COLO829 (cell line): Measurements from ENCODE around the gene CBX5.
A peak's percentile ranks its signal among the peaks of the same experiment; 100 is the strongest.

Experiments used
- DNase-seq: peaks from one replicate; pipeline ENCODE4 v3.0.0; 2012; ENCODE audit warnings: low spot score

CBX5 gene

DNA sequence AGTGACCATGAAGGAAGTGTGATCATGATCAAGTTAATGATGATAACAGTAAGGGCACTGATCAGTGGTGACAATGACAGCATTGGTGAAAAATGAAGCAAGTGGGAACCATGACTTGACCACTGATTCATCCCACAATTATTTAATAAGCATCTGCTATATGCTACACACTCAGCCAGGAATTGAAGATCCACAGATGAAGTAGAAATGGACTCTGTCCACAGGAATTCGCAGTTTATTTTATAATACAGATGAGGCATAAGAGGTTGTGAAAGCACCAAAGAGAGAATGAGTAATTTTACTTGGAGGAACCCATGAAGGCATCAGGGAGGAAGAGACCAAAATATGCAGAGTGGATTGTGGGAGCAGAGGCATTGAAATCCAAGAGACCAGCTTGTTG is 57.3 kb downstream of the CBX5 start:
- DNase-seq: peak; percentile 26

DNA sequence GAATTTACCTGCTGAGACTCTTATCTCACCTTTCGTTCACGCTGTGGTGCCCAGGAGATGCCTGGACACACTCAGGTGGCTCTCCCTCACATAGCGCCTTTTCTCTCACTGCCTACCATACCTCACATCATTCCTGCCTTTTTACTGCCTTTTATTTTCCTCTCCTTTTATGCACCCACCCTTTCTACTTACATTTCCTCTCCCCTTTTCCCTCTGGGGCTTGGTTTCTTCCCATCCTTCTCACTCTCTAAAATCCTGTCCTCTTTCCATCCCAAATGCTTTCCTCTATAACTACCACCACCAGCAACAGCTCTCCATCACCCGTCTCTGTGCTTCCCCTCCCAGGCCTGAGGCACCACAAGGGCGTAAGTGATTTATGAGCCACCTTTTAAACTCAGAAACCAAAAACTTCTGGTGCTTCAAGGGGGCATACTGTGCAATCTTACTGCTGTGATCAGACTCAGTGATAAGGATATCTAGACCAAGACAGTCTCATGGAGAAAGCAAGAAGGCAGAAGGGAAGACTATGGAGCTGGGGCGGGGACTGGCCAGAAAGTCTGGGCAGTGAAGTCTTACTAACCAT is 58.4 kb downstream of the CBX5 start:
- DNase-seq: no peak

DNA sequence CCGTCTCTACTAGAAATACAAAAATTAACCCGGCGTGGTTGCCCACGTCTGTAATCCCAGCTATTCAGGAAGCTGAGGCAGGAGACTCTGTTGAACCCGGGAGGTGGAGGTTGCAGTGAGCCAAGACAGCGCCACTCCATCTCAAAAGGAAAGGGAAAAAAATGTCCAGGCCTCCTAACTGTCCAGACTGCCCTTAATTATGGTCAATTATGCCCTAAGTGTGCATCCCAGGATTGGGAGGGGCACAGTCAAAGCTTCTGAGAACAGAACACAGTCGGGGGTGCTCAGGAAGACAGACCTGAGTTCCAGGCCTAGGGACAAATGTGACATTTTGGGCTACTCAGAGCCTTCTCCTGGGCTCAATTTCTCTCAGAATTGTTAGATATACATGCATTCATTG is 59.4 kb downstream of the CBX5 start:
- DNase-seq: no peak

DNA sequence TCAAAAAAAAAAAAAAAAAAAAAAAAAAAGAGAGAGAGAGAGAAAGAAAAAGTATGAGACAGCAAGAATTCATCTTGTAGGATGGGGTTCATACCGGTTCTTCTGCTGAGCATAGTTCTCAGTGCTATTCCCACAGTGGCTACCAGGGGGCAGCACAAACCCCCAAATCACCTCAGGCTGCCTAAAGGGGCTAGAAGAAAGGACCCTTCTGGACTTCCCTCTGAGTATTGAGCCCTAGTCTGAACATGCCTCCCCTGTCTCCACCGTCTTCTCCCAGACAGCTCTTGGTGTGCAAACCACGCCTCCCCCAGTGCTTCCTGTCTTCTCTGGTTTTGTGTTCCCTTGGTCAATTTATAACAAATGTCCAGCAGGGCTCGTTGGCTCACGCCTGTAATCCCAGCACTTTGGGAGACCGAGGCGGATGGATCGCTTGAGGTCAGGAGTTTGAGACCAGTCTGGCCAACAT is 59.8 kb downstream of the CBX5 start:
- DNase-seq: peak; percentile 52

DNA sequence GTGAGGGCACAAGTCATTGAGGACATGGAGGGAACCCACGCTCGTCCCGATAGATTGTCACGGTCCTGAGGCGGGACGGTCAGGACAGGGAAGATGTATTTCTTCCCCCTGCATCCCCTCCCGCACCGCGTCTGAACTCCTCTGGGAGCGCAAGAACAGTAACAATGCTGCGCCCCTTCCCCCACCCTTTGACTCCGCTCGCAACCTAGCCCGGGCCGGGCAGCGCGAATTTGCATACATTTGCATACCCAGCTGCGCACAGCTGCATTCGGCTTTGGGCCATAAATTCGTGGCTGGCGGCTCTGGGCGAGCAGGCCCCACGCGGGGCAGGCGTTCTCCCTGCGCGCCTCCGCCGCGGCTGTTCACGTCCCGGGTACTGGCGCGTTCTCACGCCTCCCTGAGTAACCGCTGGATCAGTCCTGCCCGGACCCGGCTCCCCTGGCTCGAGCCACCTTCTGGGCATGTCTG is 62.1 kb downstream of the CBX5 start:
- no peak for DNase-seq

DNA sequence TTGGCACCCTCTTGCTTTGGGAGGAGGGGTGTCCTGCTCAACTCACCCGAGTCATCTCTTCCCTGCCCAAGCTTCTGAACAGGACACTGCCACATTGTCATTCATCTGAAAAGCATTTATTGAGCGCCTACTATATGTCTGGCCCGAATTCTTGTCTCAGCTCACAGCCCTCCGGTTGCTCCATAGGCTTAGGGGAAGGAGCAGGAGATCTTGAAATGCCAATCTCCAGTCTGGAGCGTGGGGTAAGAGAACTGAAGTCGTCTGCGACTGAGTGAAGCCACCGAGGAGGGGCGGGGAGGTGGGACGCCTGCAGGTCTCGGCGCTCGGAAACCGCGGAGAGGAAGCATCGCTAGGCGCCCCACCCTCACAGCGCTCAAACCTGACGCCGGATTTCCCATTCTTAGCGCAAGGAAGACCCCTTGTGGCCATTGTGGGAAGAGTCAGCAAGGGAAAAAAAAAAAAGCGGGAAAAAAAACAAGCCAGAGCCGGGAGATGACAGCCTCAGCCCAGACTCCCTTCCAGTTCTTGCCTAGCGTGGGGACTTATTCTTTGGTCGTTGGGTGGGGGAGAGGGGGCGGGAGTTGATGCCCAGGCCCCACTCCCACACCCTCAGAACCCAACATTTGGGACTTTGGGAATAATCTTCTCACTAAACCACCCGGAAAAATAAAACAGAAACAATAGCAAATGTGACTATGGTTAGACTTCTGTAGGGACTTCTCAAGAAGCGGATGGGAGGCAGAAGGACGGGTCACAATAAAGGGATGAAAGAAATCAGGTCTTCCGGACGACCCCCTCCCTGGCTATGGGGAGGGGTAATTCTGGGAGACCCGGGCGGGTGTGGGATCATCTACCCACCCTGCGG is 62.9 kb downstream of the CBX5 start:
- DNase-seq: peak; percentile 79

DNA sequence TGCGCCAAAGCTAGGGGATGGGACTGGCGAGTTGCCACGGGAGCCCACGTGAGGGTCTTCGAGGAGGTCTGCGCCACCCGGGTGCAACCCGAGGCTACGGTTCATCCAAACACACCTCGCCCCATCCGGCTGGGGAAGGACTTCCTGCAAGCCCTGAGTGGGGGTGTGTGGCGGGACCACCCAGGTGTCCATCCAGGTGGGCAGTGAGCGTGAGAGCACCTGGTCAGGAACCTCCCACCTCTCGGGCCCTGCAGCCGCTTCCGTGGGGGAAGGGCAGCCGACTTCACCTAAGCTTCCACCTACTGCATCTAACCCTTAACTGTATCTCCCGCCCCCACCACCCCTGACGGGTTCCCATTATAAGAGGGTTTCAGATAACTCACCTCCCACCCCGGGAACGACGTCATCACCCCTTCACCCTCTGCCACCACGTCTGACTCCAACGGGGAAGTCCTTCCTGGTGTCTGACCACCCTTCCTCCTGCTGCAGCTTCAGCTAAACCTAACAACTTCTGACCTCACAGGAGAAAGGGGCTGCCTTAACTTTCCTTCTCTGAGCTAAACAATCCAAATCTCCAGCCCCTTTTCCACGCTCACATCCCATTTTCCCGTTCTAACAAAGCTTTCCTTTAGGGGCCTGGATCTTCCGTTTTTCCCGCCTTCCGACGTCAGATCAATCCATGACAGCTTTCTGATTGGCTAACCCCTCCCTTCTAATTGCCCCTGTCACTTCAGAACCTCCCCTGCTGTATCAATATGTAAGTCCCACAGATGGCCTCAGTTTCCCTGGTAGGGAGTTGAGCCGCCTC is 63.7 kb downstream of the CBX5 start:
- no peak for DNase-seq

DNA sequence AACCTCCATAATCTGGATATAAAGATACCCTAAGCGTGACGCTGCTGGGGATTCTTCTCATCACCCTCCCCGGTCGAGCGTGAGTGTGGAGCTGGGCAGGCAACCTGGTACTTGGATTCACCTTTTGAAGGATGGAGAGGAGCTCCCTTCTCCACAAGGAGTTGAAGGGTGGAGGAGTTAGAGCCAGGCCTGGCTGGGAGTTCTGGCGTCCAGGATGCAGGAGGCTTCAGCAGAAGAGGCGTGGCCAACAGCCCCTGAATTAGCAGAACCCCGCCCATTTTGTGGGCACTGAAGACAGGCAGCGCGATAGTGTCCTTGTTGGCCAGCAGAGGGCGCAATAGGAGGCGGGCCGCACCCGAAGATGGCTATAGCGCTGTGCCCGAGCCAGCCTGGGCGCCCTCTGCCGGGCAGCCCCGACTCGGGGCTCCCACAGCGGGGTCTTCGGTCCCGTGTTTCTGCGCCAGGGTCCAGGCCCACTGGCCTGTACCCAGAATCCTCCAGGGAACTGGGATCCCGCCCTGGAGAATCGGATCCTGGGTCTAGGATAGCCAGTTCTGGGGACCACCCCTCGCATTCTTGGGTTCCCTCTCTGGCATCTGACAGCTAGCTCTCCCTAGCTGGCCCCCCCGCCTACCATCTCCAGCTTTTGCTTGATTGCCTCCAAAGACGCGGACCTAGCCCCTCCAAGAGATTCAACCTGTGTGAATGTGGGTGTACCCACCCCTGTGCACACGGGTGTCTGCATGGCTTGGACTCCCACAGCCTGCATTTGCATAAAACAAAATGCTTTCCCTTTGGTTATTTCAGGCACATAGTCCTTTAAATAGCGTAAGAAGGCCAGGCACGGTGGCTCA is 65.1 kb downstream of the CBX5 start:
- DNase-seq: peak; percentile 89

DNA sequence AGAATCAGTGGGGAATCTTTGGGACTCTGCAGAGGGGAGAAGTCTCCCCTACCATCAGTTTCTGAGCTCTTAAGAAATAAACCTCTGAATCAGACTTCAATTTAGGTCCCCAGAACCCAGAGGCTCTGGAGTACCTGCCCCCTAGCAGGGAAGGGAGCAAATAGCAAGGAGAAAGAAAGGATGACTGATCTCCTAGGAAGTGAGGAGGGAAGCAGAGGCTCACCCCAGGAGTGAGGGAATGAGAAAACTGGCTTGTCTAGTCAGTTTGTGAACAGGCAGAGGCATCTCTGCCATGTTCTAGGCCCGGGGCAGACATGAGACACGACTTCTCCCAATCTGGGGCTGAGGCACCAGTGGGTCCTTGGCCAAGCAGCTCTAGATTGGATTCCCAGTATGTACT is 66.8 kb downstream of the CBX5 start:
- no peak for DNase-seq

DNA sequence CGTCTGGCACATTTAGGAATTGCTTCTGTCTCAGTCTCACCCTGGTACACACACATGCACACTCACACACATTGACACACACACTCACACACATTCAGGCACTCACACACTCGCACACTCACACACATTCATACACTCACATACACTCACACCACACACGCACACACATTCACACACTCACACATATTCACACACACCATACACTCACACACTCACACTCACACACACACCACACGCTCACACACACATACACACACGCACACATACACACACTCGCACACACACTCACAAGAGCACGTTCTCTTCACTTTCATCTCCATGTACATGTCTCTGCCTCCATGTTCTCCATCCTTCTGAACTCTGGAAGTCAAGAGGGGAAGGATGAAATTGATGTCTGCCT is 68.0 kb downstream of the CBX5 start:
- no peak for DNase-seq

DNA sequence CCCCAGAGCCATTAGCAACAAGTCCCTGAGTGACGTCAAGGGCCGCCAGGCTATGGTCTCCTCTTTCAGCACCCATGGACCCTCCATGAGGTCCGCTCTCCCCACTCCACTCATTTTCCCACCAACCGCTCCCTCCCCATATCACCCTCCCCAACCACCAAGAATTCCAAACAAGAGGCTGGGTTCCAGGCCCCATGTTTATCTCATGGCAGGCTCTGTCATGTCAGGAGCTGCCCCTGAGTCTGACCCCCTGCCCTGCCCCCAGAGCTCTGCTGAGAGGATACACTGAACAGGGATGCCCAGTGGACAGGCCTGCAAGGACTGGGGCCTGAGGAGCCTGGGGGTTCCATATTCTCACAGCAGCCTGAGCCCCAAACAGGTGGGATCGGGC is 69.5 kb downstream of the CBX5 start:
- DNase-seq: no peak

DNA sequence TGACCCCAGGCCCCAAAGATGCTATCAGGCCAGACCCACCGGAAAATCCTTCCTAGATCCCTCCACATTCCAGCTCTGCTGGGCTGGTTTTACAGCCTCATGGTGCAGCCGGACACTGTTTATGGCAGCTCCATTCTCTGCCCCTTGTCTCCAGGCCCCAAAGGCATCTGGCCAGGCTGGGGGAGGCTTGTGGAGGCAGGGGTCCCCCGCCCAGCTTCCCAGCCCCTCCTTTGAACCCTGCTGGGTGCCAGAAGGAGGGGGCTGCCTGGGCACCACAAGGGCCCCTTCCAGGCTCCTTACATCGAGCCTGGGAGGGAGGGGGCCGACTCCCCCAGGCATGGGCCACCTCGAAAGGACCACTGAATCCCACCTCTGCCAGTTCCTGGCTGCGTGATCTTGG is 71.3 kb downstream of the CBX5 start:
- no peak for DNase-seq

DNA sequence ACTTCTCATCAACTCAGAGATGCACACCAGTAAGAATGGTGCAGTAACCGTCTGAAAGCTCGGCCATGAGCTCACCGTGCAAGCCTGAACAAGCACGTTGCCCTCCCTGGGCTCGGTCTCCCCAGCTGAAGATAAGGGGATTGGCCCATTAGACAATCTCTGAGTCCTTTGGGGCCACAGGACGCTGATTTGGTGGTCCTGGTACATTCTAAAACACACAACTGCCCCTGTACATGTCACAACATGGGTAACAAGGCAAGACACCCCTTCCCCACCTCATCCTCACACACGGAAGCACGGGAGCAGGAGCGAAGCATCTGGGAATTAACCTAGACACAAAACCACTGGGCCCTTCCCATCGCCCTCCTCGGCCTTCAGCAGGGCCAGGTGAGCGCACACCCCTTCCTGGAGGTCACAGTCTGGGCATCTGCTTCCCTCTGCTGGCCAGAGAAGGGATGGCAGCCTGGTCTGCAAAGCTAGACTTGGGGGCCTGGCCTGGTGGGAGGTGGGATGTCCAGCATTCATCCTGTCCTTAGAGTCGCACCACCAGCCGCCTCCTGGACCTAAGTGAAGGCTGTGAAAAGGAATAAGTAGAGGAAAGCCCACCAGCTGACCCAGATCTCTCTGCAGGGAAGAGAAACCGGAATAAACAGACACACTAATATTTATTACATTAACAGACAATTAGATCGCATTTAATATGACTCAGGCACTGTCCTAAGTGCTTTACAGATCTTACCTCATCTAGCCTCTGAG is 72.2 kb downstream of the CBX5 start:
- peak; percentile 46 for DNase-seq

DNA sequence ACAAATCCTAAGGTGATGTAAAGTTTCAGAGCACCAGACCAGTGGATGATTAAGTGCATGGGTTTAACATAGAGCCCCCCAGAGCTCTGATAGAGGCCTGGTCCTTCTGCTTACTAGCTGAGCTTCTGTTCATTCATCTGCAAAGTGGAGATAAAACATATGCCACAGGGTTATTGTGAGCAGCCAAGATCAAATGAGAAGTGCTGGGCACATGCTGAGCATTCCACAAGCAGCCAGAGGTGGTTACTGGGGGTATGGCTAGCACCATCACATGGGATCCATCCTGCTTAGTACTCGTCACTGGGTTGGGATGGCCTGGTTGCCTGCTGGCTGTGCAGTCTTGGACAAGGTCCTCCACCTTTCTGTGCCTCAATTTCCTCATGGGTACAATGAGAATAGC is 73.1 kb downstream of the CBX5 start:
- DNase-seq: no peak

DNA sequence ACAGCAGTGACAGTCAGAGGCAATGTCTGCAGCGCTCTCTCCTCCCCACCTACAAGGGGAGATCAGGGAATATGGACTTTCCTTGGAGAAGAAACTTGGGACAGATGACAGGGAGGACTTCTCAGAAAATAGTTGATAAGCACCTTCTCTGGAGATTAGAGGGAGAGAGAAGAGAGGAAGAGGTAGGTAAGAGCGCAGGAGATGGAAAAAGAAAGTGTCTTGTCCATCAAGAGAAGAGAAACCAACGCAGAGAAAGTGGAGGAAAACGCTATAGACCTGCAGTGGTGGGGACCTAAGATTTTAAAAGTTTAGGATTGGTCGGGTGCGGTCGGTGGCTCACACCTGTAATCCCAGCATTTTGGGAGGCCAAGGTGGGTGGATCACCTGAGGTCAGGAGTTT is 75.6 kb downstream of the CBX5 start:
- no peak for DNase-seq

DNA sequence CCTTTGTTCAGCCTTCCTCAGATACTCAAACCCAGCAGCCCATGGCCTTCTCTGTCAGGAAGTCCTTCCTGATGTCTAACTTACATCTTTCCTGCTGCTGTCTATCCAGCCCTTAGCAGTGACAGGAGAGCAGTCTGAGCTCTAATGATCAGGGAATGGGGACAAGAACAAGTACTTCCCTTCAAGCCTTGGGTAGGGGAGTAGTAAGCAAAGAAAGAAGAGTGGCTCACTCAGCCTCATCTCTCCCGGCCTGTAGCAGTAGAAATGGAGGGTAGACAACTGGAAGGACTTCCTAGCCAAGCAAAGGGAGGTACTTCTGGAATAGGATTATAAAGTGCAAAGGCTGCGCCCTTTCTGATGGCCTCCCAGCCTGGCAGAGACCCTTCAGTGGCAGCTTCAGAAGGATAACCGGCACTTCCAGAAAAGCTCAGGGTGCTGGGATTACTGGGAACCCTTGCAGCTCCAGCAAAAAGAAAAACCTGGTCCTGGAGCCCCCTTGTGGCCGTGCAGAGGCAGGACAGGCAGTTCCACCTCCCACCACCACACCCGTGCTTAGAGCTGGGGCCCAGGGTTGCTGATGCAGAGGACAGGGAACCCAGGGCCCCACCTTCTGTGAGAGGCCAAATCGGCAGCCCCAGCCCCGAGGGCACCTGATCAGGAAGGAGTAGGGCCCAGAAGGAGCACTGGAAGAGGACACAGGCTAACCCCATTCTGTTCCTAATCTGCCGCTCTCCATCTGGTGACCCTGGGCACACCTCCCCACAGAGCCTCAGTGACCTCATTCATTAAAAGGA is 78.7 kb downstream of the CBX5 start:
- peak; percentile 67 for DNase-seq

DNA sequence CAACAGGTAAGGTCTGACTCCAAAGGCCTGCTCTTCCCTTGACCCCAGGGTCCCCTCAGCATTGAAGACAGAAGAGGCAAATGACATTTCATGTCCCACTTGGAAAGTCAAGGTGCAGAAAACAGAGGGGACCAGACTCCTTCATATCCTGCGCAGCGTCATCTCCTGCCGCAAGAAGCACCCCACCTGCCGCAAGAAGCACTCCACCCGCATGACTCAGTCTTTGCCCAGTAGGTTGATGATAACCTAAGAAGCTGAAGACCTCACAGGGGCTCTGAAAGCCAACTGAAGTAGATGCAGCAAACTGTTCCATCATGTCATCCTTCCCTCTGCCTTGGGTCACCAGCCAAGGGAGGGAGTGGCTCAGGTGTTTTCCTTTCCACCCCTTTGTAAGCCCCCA is 79.5 kb downstream of the CBX5 start:
- no peak for DNase-seq

DNA sequence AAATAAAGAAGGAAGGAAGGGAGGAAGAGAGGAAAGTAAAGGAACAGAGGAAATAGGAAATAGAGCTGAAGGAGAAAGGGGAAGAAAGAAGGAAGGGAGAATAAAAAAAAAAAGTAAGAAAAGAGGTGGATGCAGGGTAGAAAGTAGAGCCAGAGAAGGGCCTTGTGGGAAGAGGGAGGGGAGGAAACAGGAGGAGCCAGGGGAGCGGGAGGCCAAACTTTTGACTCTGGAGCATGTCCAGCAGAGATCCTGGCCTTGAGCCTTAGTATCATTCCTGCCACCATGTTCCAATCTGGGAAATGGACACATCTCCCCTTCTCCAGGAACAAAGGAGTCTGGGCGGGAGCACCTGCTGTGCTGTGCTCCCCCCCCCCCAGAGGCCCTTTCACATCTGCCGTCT is 80.0 kb downstream of the CBX5 start:
- DNase-seq: no peak

DNA sequence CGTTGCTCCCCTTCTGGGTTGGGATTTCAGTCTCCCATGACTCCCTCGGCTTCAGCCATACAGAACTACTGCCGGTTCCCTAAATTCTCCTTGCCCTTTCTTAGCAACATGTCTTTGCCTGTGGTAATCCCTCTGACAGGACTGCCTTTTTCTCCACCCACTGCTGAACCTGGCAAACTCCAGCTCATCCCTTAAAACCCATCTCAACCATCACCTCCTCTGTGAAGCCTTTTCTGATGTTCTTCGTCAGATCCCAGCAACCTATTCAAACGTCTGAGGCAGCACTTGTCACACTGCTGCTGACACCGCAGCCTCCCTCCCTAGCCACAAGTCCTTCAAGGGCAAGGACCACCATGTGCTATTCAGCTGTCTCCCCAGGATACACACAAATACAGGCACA is 80.9 kb downstream of the CBX5 start:
- DNase-seq: no peak

DNA sequence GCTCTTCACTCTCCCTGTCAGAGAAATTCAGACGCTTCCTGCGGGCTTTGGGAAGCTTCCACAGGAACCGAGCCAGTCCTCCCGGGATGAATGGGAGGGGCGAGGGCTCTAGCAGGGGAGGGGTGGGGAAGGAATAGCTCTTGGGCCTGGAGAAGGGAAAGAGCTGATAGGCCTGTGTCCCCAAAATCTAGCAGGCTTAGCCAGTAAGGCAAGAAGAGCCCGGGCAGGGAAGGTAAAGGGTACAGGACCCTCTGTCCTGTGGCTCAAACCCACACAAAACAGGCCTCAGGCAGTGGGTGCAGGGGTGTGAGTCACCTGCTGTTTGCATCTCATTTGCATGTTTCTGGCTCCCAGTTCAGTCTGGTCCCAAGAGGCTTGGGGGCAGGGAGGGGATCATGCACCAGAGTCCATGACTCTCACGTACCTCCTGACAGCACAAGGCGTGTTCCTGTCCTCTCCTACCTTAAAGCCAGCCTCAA is 82.5 kb downstream of the CBX5 start:
- peak; percentile 37 for DNase-seq
